Caco-2 (cell line): ENCODE results near the gene HYKK. TPM values are rescaled to one million over a fixed set of nuclear protein-coding genes. Genes with fewer than 3 reads are reported as not detected.

Source experiments
- Bru-seq: library from RNA; stranded (reverse); fragments of 400-500 nt; gene quantifications from one replicate; lab custom pipeline; 2021; lab: Mats Ljungman, UMichigan
- BruChase-seq, 2 experiments: library from RNA; stranded (reverse); fragments of 400-500 nt; gene quantifications; one replicate each; lab custom pipeline; 2021; lab: Mats Ljungman, UMichigan
- BruUV-seq: library from RNA; stranded (reverse); fragments of 400-500 nt; replicated peaks from 2 replicates; lab custom pipeline; 2021; lab: Mats Ljungman, UMichigan
- CTCF ChIA-PET: fragments of 300-600 bp; sonication (Branson Sonifier 250); formaldehyde crosslinking; loops from one replicate; lab custom pipeline; 2022; ENCODE audit warnings: antibody characterized with exemption; lab: Charles Lee
- POLR2A ChIA-PET: fragments of 300-600 bp; sonication (Branson Sonifier 250); formaldehyde crosslinking; loops from one replicate; lab custom pipeline; 2022; ENCODE audit warnings: antibody characterized with exemption; lab: Charles Lee
- DNase-seq, 2 experiments: peaks; one replicate each; pipeline versions ENCODE4 v3.0.0 to v3.0.0-alpha.2; 2020 to 2022
- H3K27me3 ChIP-seq: replicated peaks from 2 replicates; pipeline ENCODE4 v1.6.0; 2011; ENCODE audit warnings: low read length; ENCODE audit not compliant: control insufficient read depth, insufficient read depth
- H3K36me3 ChIP-seq: 2 replicates; pipeline ENCODE4 v1.5.1; 2011; ENCODE audit warnings: low read length; ENCODE audit not compliant: control insufficient read depth, insufficient read depth
- H3K4me1 ChIP-seq: fragments of 250-450 bp; sonication (Bioruptor Pico); 2 replicates; pipeline ENCODE4 v1.5.1; 2020; ENCODE audit warnings: mild to moderate bottlenecking
- H3K4me3 ChIP-seq: 2 replicates; pipeline ENCODE4 v1.5.1; 2011; ENCODE audit warnings: low read depth, mild to moderate bottlenecking, control low read depth, low read length
- H3K9me3 ChIP-seq: fragments of 250-450 bp; sonication (Bioruptor Pico); 2 replicates; pipeline ENCODE4 v1.5.1; 2020; ENCODE audit warnings: mild to moderate bottlenecking, moderate library complexity
- H3K27ac Mint-ChIP-seq: one replicate; pipeline ENCODE4 v1.8.0; 2022; ENCODE audit warnings: mixed read lengths; ENCODE audit not compliant: unreplicated experiment
- H3K27me3 Mint-ChIP-seq: one replicate; pipeline ENCODE4 v1.8.0; 2022; ENCODE audit warnings: mixed read lengths; ENCODE audit not compliant: insufficient read depth, unreplicated experiment
- H3K36me3 Mint-ChIP-seq: one replicate; pipeline ENCODE4 v1.8.0; 2022; ENCODE audit warnings: mild to moderate bottlenecking, mixed read lengths; ENCODE audit not compliant: insufficient read depth, unreplicated experiment
- H3K4me1 Mint-ChIP-seq: one replicate; pipeline ENCODE4 v1.8.0; 2022; ENCODE audit warnings: low read depth, mixed read lengths; ENCODE audit not compliant: unreplicated experiment
- H3K4me3 Mint-ChIP-seq: one replicate; pipeline ENCODE4 v1.8.0; 2022; ENCODE audit warnings: mild to moderate bottlenecking, moderate library complexity, mixed read lengths; ENCODE audit not compliant: unreplicated experiment
- H3K9me3 Mint-ChIP-seq: one replicate; pipeline ENCODE4 v1.8.0; 2022; ENCODE audit warnings: mixed read lengths; ENCODE audit not compliant: unreplicated experiment
- intact Hi-C: fragments of 100-400 bp; cut with micrococcal nuclease; formaldehyde crosslinking; loops from one replicate; pipeline ENCODE4 v1.10.0; 2022; ENCODE audit not compliant: unreplicated experiment
- long read RNA-seq: library from polyadenylated mRNA; stranded (forward); transcript quantifications from one replicate; pipeline ENCODE4 v2.0.0, GENCODE V29; 2022
- total RNA-seq: library from RNA; stranded (reverse); gene quantifications from 2 replicates; pipeline ENCODE4 v1.2.3, GENCODE V29; 2022
- TF ChIP-seq, protein P1 (sequence below), 2 experiments: fragments of 200-600 bp in 1 of 2; IDR thresholded peaks; 1 replicate in 1 of 2; 2 replicates in 1 of 2; pipeline versions ENCODE4 v1.5.1 to v1.8.0; 2011 to 2022; ENCODE audit warnings: antibody characterized with exemption in 1 of 2, control low read depth in 1 of 2, inconsistent platforms in 1 of 2, low read depth in 1 of 2, low read length in 1 of 2, mild to moderate bottlenecking in 1 of 2, moderate library complexity in 1 of 2; ENCODE audit not compliant: insufficient read depth in 1 of 2, severe bottlenecking in 1 of 2, unreplicated experiment in 1 of 2

HYKK gene
- 6.5 and 6.8 TPM in 2 replicates for total RNA-seq
- percentile 48 among the genes with signal in this experiment for Bru-seq, nascent RNA
- BruChase-seq, experiment 1, labeled RNA remaining after a 2-hour chase: percentile 48 among the genes with signal in this experiment
- BruChase-seq, experiment 2, labeled RNA remaining after a 6-hour chase: percentile 42 among the genes with signal in this experiment
- long read RNA-seq, partial matches to known transcripts: 0 of 4 reads
- long read RNA-seq, other reads (novel, unspliced or antisense): 1 of 4 reads

DNA sequence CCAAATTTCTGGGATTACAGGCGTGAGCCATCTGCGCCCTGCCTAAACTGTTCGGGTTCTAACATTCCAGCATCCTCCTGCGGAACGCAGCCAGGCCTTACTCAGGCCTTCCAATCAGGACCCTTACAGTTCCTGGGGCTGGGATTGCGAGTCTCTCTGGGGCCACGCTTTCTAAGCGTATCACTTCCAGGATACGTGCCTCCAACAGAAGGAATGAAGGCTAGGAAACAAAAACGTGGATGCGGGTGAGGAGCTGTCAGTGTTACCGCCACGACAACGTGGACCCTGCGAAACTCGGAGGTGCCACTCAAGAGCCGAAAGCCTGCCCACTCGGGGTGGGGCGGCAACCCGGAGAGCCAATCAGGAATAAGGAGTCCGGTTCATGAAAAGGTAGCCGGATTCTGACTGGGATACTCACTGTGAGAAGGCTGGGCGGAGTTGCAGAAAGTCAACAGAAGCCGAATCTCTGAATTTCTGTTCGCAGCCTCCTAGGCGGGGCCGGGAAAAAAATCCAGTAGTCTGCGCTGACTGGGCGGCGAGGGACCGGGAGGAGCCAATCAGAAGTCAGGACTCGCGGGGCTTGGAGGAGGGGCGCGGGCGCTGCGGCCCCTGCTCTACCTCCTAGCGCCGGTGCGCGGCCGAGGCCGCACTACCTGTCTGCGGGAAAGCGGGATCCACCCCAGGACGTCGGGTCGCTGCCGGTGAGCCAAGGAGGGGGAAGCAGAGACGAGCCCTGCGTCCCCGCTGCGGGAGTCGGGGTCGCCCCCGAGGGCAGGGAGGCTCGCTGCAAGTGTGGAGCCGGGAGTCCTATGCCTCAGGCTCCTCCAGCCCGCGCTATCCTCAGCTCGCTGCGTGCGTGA is at the start of gene HYKK:
TSS of gene HYKK (plus strand) at position 607 of the 860 bp plus-strand sequence. CDS start 5,512 bp downstream, outside the sequence.
- H3K27ac Mint-ChIP-seq: peak within 1 kb of the TSS; percentile 39
- ChIA-PET CTCF (interaction anchor here (1.4 kb wide), 1 partner anchor 33 kb away, joined by 4 read pairs; the partner anchor contains the start of gene PSMA4), POLR2A (interaction anchor here (1.0 to 1.3 kb wide), 3 partner anchors 58 to 208 kb away, joined by 3 to 12 read pairs (median 5); partner anchors contain the start of genes CHRNA5, IREB2 and SKIC8)
- H3K4me1 ChIP-seq: 0 out of 2 replicates have a peak, but pooled peaks cover 4% of the 10 kb centered on the region
- H3K36me3 ChIP-seq: no peaks in the 10 kb centered on the region
- no peaks in the 10 kb centered on the region for H3K27me3 ChIP-seq
- intact Hi-C loops: loop anchor here (1.0 kb wide), 2 partner anchors 33 to 69 kb away; partner anchors contain the start of genes IREB2 and PSMA4
- no peaks in the 10 kb centered on the region for H3K27me3 Mint-ChIP-seq
- H3K9me3 ChIP-seq: no peaks in the 10 kb centered on the region
- DNase-seq: peak; percentile 96 to 97
- TF ChIP-seq, protein P1, sequence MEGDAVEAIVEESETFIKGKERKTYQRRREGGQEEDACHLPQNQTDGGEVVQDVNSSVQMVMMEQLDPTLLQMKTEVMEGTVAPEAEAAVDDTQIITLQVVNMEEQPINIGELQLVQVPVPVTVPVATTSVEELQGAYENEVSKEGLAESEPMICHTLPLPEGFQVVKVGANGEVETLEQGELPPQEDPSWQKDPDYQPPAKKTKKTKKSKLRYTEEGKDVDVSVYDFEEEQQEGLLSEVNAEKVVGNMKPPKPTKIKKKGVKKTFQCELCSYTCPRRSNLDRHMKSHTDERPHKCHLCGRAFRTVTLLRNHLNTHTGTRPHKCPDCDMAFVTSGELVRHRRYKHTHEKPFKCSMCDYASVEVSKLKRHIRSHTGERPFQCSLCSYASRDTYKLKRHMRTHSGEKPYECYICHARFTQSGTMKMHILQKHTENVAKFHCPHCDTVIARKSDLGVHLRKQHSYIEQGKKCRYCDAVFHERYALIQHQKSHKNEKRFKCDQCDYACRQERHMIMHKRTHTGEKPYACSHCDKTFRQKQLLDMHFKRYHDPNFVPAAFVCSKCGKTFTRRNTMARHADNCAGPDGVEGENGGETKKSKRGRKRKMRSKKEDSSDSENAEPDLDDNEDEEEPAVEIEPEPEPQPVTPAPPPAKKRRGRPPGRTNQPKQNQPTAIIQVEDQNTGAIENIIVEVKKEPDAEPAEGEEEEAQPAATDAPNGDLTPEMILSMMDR (IDR thresholded peaks at IDR 0.05; ENCODE audit: insufficient read depth in 1 of 2, low read depth in 1 of 2, low read length in 1 of 2, severe bottlenecking in 1 of 2, unreplicated experiment in 1 of 2): no peak
- BruUV-seq: no TSS peak
- peaks cover 7% of the 10 kb centered on the region for H3K4me1 Mint-ChIP-seq
- H3K36me3 Mint-ChIP-seq: peaks cover 18% of the 10 kb centered on the region
- H3K4me3 Mint-ChIP-seq: peak within 1 kb of the TSS; percentile 80
- H3K4me3 ChIP-seq: peak within 1 kb of the TSS; percentile 77
- H3K9me3 Mint-ChIP-seq: no peaks in the 10 kb centered on the region

- ChIA-PET CTCF (interaction anchor here (1.2 kb wide), 1 partner anchor 161 kb away, joined by 3 read pairs; the partner anchor contains the start of gene SKIC8), POLR2A (no interaction called here)
- peaks cover 1% of the 10 kb centered on the region for H3K36me3 ChIP-seq
- H3K4me1 ChIP-seq: no peaks in the 10 kb centered on the region
- intact Hi-C loops: no loop called here
- H3K9me3 ChIP-seq: no peaks in the 10 kb centered on the region
- no TSS peak for BruUV-seq
- H3K4me3 ChIP-seq: no peak overlapping the region
- Mint-ChIP-seq H3K27me3 (no peaks in the 10 kb centered on the region), H3K27ac (no peak overlapping the region), H3K9me3 (no peaks in the 10 kb centered on the region), H3K4me1 (no peaks in the 10 kb centered on the region), H3K4me3 (no peak overlapping the region), H3K36me3 (peaks cover 33% of the 10 kb centered on the region)
- DNase-seq: no peak
- H3K27me3 ChIP-seq: no peaks in the 10 kb centered on the region
- TF ChIP-seq, protein P1 (IDR thresholded peaks at IDR 0.05; ENCODE audit: insufficient read depth in 1 of 2, low read depth in 1 of 2, low read length in 1 of 2, severe bottlenecking in 1 of 2, unreplicated experiment in 1 of 2): no peak
These were observed 46.6 kb upstream of the HYKK start for GRCh38 chr15:78460737-78461136.
